ENCODE measurements around the gene SLC4A2.

DNA sequence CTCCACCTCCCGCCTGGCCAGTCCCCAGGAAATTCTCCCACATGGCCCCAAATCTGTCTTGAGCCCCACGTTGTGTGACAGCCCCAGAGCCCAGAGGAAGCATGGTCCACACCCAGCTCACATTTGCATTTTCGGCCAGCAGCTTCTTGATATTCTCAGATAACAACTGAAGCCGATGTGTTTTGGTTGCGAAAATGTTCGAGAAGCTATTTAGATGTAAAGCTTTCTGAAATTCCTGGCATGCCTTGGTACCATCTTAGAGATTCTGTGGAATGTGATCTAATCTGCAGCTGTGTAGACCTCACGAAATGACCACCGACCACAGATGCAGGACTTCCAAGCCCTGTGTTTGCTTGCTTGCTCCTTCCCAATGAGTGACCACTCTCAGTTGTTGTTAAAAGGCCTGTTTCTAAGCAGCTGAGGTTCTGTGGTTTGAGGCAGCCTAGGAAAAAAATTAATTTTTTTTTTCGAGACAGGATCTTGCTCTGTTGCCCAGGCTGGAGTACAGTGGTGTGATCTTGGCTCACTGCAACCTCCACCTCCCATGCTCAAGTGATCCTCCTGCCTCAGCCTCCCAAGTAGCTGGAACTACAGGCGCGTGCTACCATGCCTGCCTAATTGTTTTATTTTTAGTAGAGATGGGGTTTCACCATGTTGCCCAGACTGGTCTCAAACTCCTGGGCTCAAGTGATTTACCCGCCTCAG is 8.8 kb downstream of the SLC4A2 start:
- no peak for TF ChIP-seq ZNF670 (tag by site-specific recombination; IDR thresholded peaks at IDR 0.05; ENCODE audit: low read depth)
- TF ChIP-seq, protein P1, sequence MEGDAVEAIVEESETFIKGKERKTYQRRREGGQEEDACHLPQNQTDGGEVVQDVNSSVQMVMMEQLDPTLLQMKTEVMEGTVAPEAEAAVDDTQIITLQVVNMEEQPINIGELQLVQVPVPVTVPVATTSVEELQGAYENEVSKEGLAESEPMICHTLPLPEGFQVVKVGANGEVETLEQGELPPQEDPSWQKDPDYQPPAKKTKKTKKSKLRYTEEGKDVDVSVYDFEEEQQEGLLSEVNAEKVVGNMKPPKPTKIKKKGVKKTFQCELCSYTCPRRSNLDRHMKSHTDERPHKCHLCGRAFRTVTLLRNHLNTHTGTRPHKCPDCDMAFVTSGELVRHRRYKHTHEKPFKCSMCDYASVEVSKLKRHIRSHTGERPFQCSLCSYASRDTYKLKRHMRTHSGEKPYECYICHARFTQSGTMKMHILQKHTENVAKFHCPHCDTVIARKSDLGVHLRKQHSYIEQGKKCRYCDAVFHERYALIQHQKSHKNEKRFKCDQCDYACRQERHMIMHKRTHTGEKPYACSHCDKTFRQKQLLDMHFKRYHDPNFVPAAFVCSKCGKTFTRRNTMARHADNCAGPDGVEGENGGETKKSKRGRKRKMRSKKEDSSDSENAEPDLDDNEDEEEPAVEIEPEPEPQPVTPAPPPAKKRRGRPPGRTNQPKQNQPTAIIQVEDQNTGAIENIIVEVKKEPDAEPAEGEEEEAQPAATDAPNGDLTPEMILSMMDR (tag by site-specific recombination; IDR thresholded peaks at IDR 0.05), result no peak
- TF ChIP-seq, protein P2, sequence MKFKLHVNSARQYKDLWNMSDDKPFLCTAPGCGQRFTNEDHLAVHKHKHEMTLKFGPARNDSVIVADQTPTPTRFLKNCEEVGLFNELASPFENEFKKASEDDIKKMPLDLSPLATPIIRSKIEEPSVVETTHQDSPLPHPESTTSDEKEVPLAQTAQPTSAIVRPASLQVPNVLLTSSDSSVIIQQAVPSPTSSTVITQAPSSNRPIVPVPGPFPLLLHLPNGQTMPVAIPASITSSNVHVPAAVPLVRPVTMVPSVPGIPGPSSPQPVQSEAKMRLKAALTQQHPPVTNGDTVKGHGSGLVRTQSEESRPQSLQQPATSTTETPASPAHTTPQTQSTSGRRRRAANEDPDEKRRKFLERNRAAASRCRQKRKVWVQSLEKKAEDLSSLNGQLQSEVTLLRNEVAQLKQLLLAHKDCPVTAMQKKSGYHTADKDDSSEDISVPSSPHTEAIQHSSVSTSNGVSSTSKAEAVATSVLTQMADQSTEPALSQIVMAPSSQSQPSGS (tag by site-specific recombination; IDR thresholded peaks at IDR 0.05; ENCODE audit: low read depth), result no peak
- TF ChIP-seq ZFP41 (tag by site-specific recombination; IDR thresholded peaks at IDR 0.05; ENCODE audit: borderline replicate concordance), result no peak
- TF ChIP-seq ZBTB21 (tag by site-specific recombination; IDR thresholded peaks at IDR 0.05), result no peak
- no peak for TF ChIP-seq ZNF311 (tag by site-specific recombination; IDR thresholded peaks at IDR 0.05; ENCODE audit: borderline replicate concordance)
- no peak for TF ChIP-seq ZNF768 (tag by site-specific recombination; IDR thresholded peaks at IDR 0.05)
- no peak for TF ChIP-seq ZNF561 (tag by site-specific recombination; IDR thresholded peaks at IDR 0.05; ENCODE audit: borderline replicate concordance)
- TF ChIP-seq ZBTB8A (tag by site-specific recombination; IDR thresholded peaks at IDR 0.05), result no peak
- no peak for TF ChIP-seq ZNF184 (tag by site-specific recombination; IDR thresholded peaks at IDR 0.05)
- TF ChIP-seq FEZF1 (tag by site-specific recombination; IDR thresholded peaks at IDR 0.05), result no peak
- TF ChIP-seq ZNF501 (tag by site-specific recombination; IDR thresholded peaks at IDR 0.05), result no peak
- no peak for TF ChIP-seq ZBTB17 (tag by site-specific recombination; IDR thresholded peaks at IDR 0.05)
- TF ChIP-seq, protein P3, sequence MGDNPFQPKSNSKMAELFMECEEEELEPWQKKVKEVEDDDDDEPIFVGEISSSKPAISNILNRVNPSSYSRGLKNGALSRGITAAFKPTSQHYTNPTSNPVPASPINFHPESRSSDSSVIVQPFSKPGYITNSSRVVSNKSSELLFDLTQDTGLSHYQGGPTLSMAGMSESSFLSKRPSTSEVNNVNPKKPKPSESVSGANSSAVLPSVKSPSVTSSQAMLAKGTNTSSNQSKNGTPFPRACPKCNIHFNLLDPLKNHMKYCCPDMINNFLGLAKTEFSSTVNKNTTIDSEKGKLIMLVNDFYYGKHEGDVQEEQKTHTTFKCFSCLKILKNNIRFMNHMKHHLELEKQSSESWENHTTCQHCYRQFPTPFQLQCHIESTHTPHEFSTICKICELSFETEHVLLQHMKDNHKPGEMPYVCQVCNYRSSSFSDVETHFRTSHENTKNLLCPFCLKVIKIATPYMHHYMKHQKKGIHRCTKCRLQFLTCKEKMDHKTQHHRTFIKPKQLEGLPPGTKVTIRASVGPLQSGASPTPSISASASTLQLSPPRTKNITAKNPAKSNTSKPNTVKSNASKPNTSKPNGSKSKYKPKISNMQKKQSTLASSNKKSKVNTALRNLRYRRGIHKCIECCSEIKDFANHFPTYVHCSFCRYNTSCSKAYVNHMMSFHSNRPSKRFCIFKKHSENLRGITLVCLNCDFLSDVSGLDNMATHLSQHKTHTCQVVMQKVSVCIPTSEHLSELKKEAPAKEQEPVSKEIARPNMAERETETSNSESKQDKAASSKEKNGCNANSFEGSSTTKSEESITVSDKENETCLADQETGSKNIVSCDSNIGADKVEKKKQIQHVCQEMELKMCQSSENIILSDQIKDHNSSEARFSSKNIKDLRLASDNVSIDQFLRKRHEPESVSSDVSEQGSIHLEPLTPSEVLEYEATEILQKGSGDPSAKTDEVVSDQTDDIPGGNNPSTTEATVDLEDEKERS (tag by site-specific recombination; IDR thresholded peaks at IDR 0.05), result no peak
